AG09319 (cell line): Measurements from ENCODE around the gene ARHGAP27.
A peak's percentile ranks its signal among the peaks of the same experiment; 100 is the strongest.

Experiments
- DNase-seq: peaks from one replicate; pipeline ENCODE4 v3.0.0-alpha.2; 2010; ENCODE audit warnings: low read depth; ENCODE audit errors: extremely low read depth
- TF ChIP-seq, protein P1 (sequence below): IDR thresholded peaks from 2 replicates; pipeline ENCODE4 v1.5.1; 2011; ENCODE audit warnings: low read depth, mild to moderate bottlenecking, inconsistent platforms, low read length, moderate library complexity

ARHGAP27 gene

DNA sequence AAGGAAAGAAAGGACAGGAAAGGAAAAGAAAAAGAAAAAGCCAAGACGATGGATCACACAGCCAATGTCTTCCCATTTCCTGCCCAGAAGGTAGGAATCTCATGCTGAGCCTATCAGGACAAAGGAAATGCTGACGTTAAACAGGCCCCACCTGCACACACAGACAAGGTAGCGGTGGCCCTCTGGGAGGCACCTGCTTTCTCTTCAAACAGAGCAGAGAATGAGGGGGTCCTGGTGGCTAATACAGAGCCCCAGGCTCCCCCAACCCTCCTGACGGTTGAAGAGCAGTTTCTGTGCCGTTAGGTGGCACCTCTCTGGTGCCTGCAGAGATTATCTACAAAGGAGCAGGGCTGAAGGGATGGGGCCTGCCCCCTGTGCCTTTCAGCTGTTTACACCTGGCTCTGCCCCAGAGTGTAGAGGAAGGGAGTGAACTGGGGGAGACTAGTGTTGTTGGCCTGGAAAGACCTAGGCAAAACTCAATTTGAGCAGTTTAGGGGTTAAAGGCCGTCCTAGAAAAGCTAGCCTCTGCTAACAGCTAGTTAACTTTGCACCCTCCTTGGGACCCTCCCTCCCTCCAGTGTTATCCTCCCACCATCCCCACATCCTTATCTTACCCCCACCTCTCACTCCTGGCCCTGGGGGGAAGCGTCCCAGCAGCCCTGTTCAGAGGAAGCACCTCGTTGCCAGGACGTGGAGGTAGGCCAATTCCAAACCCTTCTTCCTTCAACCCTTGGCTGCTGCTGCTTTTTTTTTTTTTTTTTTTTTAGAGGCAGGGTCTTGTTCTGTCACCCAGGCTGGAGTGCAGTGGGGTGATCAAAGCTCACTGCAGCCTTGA lies 56.3 kb downstream of the ARHGAP27 start:
- DNase-seq = no peak
- TF ChIP-seq, protein P1, sequence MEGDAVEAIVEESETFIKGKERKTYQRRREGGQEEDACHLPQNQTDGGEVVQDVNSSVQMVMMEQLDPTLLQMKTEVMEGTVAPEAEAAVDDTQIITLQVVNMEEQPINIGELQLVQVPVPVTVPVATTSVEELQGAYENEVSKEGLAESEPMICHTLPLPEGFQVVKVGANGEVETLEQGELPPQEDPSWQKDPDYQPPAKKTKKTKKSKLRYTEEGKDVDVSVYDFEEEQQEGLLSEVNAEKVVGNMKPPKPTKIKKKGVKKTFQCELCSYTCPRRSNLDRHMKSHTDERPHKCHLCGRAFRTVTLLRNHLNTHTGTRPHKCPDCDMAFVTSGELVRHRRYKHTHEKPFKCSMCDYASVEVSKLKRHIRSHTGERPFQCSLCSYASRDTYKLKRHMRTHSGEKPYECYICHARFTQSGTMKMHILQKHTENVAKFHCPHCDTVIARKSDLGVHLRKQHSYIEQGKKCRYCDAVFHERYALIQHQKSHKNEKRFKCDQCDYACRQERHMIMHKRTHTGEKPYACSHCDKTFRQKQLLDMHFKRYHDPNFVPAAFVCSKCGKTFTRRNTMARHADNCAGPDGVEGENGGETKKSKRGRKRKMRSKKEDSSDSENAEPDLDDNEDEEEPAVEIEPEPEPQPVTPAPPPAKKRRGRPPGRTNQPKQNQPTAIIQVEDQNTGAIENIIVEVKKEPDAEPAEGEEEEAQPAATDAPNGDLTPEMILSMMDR = no peak

DNA sequence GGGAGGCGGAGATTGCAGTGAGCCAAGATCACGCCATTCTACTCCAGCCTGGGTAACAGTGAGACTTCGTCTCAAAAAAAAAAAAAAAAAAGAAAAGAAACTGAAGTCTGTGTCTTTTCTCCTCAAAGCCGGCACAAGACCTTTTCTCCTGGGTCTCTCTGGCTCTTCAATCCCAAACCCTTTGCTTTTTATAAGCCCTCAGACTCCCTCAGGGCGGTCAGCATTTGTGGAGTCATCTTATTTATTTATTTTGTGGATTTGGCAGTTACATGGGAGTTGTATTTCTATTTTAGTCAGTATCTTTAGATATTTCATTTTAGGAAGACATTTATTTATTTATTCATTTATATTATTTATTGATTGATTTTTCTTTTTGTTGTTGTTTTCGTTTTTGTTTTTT lies 58.2 kb downstream of the ARHGAP27 start:
- no peak for DNase-seq
- TF ChIP-seq, protein P1 = no peak

DNA sequence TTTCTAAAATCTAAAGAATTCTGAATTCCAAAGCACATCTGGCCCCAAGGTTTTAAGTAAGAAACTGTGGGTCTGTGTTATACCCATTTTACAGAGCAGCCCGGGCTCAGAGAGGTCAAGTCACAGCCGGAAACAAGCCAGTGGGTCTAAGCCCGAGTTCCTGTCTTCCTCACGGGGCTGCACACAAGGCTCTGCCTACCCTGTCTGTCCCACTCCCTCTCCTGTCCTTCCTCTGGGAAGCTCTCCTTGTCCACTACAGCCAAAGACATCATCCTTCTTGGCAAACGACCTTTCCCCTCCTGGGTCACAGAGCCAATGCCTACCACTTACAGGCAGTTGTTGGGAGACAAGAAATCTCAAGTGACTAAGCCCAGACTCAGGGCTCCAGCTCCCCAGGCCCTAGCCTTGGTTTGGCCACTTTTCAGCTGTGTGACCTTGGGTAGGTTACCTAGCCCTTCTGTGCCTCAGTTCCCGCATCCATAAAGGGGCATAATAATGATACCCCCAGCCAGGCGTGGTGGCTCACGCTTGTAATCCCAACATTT lies 60.3 kb downstream of the ARHGAP27 start:
- no peak for DNase-seq

DNA sequence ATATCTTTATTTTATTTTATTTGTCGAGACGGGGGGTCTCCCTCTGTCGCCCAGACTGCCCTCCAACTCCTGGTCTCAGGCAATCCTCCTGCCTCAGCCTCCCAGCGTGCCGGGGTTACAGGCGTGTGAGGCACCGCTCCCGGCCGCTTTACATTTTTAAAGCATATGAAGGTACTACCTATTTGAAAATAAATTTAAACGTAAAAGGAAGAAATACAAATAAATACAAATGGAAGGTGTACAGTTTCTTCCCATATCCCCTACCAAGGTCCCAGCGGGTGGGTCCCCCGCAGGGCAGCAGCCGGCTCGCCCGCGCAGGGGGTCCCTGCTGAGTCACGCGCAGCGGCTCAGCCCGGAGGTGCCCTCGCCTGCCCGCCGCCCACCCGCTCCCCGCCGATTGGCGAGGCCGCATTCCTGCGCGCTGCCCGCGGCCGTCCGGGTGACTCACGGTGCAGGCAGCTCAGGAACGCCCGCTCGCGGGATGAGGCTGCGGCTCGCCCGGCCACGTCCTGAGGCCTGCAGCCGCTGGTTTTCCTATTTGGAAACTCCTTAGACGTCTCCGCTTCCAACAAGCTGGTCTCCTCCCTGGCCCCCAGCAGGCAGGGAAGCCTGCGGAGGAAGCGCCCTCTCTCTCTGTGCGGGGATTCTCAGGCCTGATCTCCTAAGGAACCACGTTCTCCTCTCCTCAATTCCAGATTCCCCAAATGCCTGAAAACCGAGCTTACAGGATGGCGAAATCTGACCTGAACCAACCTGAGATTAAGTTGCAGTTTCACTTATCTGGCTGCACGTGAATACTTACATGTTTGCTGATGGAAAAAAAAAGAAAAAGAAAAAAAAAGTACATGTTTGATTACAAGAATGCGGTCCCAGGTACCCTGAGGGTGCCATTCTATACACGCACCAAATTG lies 61.0 kb downstream of the ARHGAP27 start:
- TF ChIP-seq, protein P1 = peak; percentile 11
- DNase-seq = peak; percentile 85

More for the DNA sequence above, 60.3 kb downstream of the ARHGAP27 start:
- TF ChIP-seq, protein P1 = no peak

DNA sequence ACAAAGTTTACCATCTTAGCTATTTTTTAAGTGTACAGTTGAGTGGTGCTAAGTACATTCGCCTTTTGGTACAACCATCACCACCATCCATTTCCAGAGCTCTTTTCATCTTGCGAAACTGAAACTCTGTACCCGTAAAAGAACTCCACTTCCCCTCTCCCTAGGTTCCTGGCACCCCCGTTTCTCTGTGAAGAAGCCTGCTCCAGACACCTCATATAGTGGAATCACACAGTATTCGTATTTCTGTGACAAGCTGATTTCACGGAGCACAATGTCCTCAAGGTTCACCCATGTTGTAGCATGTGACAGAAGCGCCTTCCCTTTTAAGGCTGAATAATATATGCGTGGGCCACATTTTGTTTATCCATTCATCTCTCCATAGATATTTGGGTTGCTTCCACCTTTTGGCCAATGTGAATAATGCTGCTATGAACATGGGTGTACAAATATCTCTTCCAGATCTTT lies 61.7 kb downstream of the ARHGAP27 start:
- DNase-seq = no peak
- TF ChIP-seq, protein P1 = no peak

DNA sequence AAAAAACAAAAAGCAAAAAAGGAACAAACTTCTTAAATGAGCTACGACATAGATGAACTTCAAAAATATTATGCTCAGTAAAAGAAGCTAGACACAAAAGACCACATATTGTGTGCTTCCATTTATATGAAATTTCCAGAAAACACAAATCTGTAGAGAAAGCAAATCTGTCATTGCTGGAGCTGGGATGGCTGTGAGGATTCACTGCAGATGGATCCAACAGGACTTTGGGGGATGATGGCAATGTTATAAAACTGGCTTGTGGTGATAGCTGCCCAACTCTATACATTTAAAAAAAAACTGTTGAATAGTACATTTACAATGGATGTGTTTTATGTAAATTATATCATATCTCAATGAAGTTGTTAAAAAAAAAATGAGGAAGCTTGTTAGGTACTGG lies 63.2 kb downstream of the ARHGAP27 start:
- DNase-seq = no peak
- TF ChIP-seq, protein P1 = no peak
